Retinal pigment epithelial cell (primary cell): ENCODE measurements around the gene REXO4.

Experiments used
- DNase-seq: peaks from one replicate; pipeline ENCODE4 v3.0.0-alpha.2; 2010; ENCODE audit warnings: low read depth
- H3K4me3 ChIP-seq: 2 replicates; pipeline ENCODE4 v1.5.1; 2011; ENCODE audit warnings: mild to moderate bottlenecking, low read length, control low read depth, moderate library complexity
- CTCF ChIP-seq: conservative IDR thresholded peaks from 2 replicates; pipeline ENCODE4 v1.5.1; 2011; ENCODE audit warnings: low read depth, low read length, control low read depth, inconsistent platforms

Gene REXO4

GRCh38 chr9:133389562-133389961 is 28.2 kb downstream of the REXO4 start:
- DNase-seq = no peak
- H3K4me3 ChIP-seq = no peak overlapping the region
- TF ChIP-seq CTCF = no peak

- TF ChIP-seq CTCF = no peak
- DNase-seq = no peak
- no peak overlapping the region for H3K4me3 ChIP-seq
These were observed 28.7 kb downstream of the REXO4 start for GRCh38 chr9:133389025-133389557.

GRCh38 chr9:133387680-133388079 is 30.1 kb downstream of the REXO4 start:
- H3K4me3 ChIP-seq = no peak overlapping the region
- no peak for DNase-seq
- TF ChIP-seq CTCF = no peak

- TF ChIP-seq CTCF = no peak
- DNase-seq = no peak
- H3K4me3 ChIP-seq = no peak overlapping the region
These were observed 31.5 kb downstream of the REXO4 start for GRCh38 chr9:133386338-133386737.

GRCh38 chr9:133385452-133385851 is 32.4 kb downstream of the REXO4 start:
- no peak for DNase-seq
- H3K4me3 ChIP-seq = no peak overlapping the region
- no peak for TF ChIP-seq CTCF

GRCh38 chr9:133384736-133385321 is 33.0 kb downstream of the REXO4 start:
- no peak for TF ChIP-seq CTCF
- no peak overlapping the region for H3K4me3 ChIP-seq
- DNase-seq = no peak

GRCh38 chr9:133383438-133383837 is 34.4 kb downstream of the REXO4 start:
- no peak overlapping the region for H3K4me3 ChIP-seq
- no peak for DNase-seq
- no peak for TF ChIP-seq CTCF
